Activated CD4-positive, alpha-beta T cell treated with anti-CD3 and anti-CD28 coated beads, Interleukin-2, amount 10 ng/mL, durations not matched to agents 24 days and 14 days (primary cell): ENCODE results near the gene GET3. TPM values are rescaled to one million over a fixed set of nuclear protein-coding genes. Genes with fewer than 3 reads are reported as not detected.

Experiments used
- DNase-seq: peaks from one replicate; pipeline ENCODE4 v3.0.0; 2022
- H3K27ac Mint-ChIP-seq: one replicate; pipeline ENCODE4 v1.8.0; 2022; ENCODE audit warnings: mild to moderate bottlenecking, mixed read lengths
- H3K27me3 Mint-ChIP-seq: one replicate; pipeline ENCODE4 v1.8.0; 2022; ENCODE audit warnings: mixed read lengths
- H3K36me3 Mint-ChIP-seq: one replicate; pipeline ENCODE4 v1.8.0; 2022; ENCODE audit warnings: low read depth, mild to moderate bottlenecking, mixed read lengths
- H3K4me1 Mint-ChIP-seq: one replicate; pipeline ENCODE4 v1.8.0; 2021; ENCODE audit warnings: mixed read lengths
- H3K4me3 Mint-ChIP-seq: one replicate; pipeline ENCODE4 v1.8.0; 2022; ENCODE audit warnings: mild to moderate bottlenecking, moderate library complexity, mixed read lengths
- H3K9me3 Mint-ChIP-seq: one replicate; pipeline ENCODE4 v1.8.0; 2021; ENCODE audit warnings: mixed read lengths
- intact Hi-C: fragments of 100-400 bp; cut with micrococcal nuclease; formaldehyde crosslinking; loops from one replicate; pipeline ENCODE4 v1.15.1; 2023
- total RNA-seq: library from RNA; stranded (reverse); gene quantifications from 2 replicates; pipeline ENCODE4 v1.2.3, GENCODE V29; 2022

GET3 gene
- total RNA-seq, 1 donor from 2014 or later = 64.6 TPM

GRCh38 chr19:12751635-12752034 lies 14.3 kb downstream of the GET3 start, which contains the start of gene BEST2:
BEST2 (plus strand) TSS chr19:12751791; CDS start chr19:12752593, 802 bp downstream.
- Mint-ChIP-seq H3K27ac (no peak within 1 kb of the TSS), H3K27me3 (peaks cover 18% of the 10 kb centered on the region)
- intact Hi-C loops = no loop called here

GRCh38 chr19:12752056-12752781 lies 14.9 kb downstream of the GET3 start:
- peaks cover 6% of the 10 kb centered on the region for H3K9me3 Mint-ChIP-seq
- H3K4me1 Mint-ChIP-seq = peaks cover 4% of the 10 kb centered on the region
- H3K4me3 Mint-ChIP-seq = no peak overlapping the region
- no peak for DNase-seq
- intact Hi-C loops = no loop called here
- H3K27ac Mint-ChIP-seq = no peak overlapping the region
- H3K27me3 Mint-ChIP-seq = peaks cover 18% of the 10 kb centered on the region
- peaks cover 12% of the 10 kb centered on the region for H3K36me3 Mint-ChIP-seq

More at GRCh38 chr19:12751635-12752034, 14.3 kb downstream of the GET3 start, which contains the start of gene BEST2:
- peaks cover 4% of the 10 kb centered on the region for H3K4me1 Mint-ChIP-seq
- peaks cover 18% of the 10 kb centered on the region for H3K36me3 Mint-ChIP-seq
- DNase-seq = no peak
- peaks cover 6% of the 10 kb centered on the region for H3K9me3 Mint-ChIP-seq
- no peak within 1 kb of the TSS for H3K4me3 Mint-ChIP-seq

GRCh38 chr19:12754465-12755196 lies 17.3 kb downstream of the GET3 start:
- Mint-ChIP-seq H3K27ac (no peak overlapping the region), H3K4me3 (no peak overlapping the region), H3K9me3 (no peaks in the 10 kb centered on the region), H3K36me3 (no peaks in the 10 kb centered on the region), H3K27me3 (peaks cover 20% of the 10 kb centered on the region), H3K4me1 (peaks cover 7% of the 10 kb centered on the region)
- intact Hi-C loops = no loop called here
- DNase-seq = no peak

- no peak overlapping the region for H3K4me3 Mint-ChIP-seq
- no peaks in the 10 kb centered on the region for H3K9me3 Mint-ChIP-seq
- peaks cover 8% of the 10 kb centered on the region for H3K4me1 Mint-ChIP-seq
- no peak for DNase-seq
- H3K27me3 Mint-ChIP-seq = peaks cover 13% of the 10 kb centered on the region
- H3K27ac Mint-ChIP-seq = no peak overlapping the region
- intact Hi-C loops = no loop called here
- no peaks in the 10 kb centered on the region for H3K36me3 Mint-ChIP-seq
Measured at GRCh38 chr19:12756150-12756883, 19.0 kb downstream of the GET3 start.

GRCh38 chr19:12757544-12758274 lies 20.4 kb downstream of the GET3 start:
- Mint-ChIP-seq H3K4me3 (peak overlapping the region; percentile 75), H3K36me3 (no peaks in the 10 kb centered on the region), H3K27me3 (peaks cover 8% of the 10 kb centered on the region), H3K27ac (no peak overlapping the region), H3K9me3 (no peaks in the 10 kb centered on the region), H3K4me1 (peaks cover 8% of the 10 kb centered on the region)
- DNase-seq = peak; percentile 93
- intact Hi-C loops = loop anchor here (1.0 kb wide), 1 partner anchor 40 kb away; no protein-coding TSS in a partner anchor

GRCh38 chr19:12759686-12760085 lies 22.4 kb downstream of the GET3 start:
- no peaks in the 10 kb centered on the region for H3K36me3 Mint-ChIP-seq
- H3K4me3 Mint-ChIP-seq = no peak overlapping the region
- H3K4me1 Mint-ChIP-seq = peaks cover 8% of the 10 kb centered on the region
- no peak for DNase-seq
- no peaks in the 10 kb centered on the region for H3K9me3 Mint-ChIP-seq
- H3K27ac Mint-ChIP-seq = no peak overlapping the region
- intact Hi-C loops = loop anchor here (1.0 kb wide), 1 partner anchor 37 kb away; no protein-coding TSS in a partner anchor
- H3K27me3 Mint-ChIP-seq = peaks cover 4% of the 10 kb centered on the region

- Mint-ChIP-seq H3K36me3 (no peaks in the 10 kb centered on the region), H3K27ac (no peak overlapping the region), H3K9me3 (no peaks in the 10 kb centered on the region), H3K4me1 (peaks cover 6% of the 10 kb centered on the region), H3K27me3 (peaks cover 2% of the 10 kb centered on the region), H3K4me3 (no peak overlapping the region)
- no peak for DNase-seq
- intact Hi-C loops = no loop called here
Measured at GRCh38 chr19:12763100-12763499, 25.8 kb downstream of the GET3 start.

- Mint-ChIP-seq H3K4me1 (peaks cover 4% of the 10 kb centered on the region), H3K27ac (no peak overlapping the region), H3K27me3 (no peaks in the 10 kb centered on the region), H3K4me3 (no peak overlapping the region), H3K36me3 (no peaks in the 10 kb centered on the region), H3K9me3 (no peaks in the 10 kb centered on the region)
- no peak for DNase-seq
- intact Hi-C loops = no loop called here
Measured at GRCh38 chr19:12764698-12765097, 27.4 kb downstream of the GET3 start.

- peak overlapping the region; percentile 70 for H3K4me3 Mint-ChIP-seq
Measured at GRCh38 chr19:12766051-12766521, 28.8 kb downstream of the GET3 start.

GRCh38 chr19:12767150-12767549 lies 29.9 kb downstream of the GET3 start:
- Mint-ChIP-seq H3K4me3 (no peak overlapping the region), H3K27me3 (no peaks in the 10 kb centered on the region), H3K36me3 (no peaks in the 10 kb centered on the region), H3K9me3 (no peaks in the 10 kb centered on the region), H3K4me1 (peaks cover 3% of the 10 kb centered on the region), H3K27ac (no peak overlapping the region)
- intact Hi-C loops = loop anchor here (2.0 kb wide), 1 partner anchor 80 kb away; no protein-coding TSS in a partner anchor
- no peak for DNase-seq

More at GRCh38 chr19:12766051-12766521, 28.8 kb downstream of the GET3 start:
- Mint-ChIP-seq H3K4me1 (peaks cover 3% of the 10 kb centered on the region), H3K9me3 (no peaks in the 10 kb centered on the region), H3K27me3 (no peaks in the 10 kb centered on the region), H3K27ac (no peak overlapping the region), H3K36me3 (no peaks in the 10 kb centered on the region)
- peak; percentile 96 for DNase-seq
- intact Hi-C loops = loop anchor here (1.0 to 2.0 kb wide), 2 partner anchors 30 to 81 kb away; no protein-coding TSS in a partner anchor

GRCh38 chr19:12767666-12768065 lies 30.4 kb downstream of the GET3 start:
- no peak overlapping the region for H3K4me3 Mint-ChIP-seq
- H3K4me1 Mint-ChIP-seq = peaks cover 3% of the 10 kb centered on the region
- H3K27ac Mint-ChIP-seq = no peak overlapping the region
- no peaks in the 10 kb centered on the region for H3K36me3 Mint-ChIP-seq
- no peaks in the 10 kb centered on the region for H3K27me3 Mint-ChIP-seq
- H3K9me3 Mint-ChIP-seq = no peaks in the 10 kb centered on the region
- intact Hi-C loops = loop anchor here (2.0 kb wide), 1 partner anchor 79 kb away; no protein-coding TSS in a partner anchor
- no peak for DNase-seq

- Mint-ChIP-seq H3K4me3 (no peak overlapping the region), H3K36me3 (no peaks in the 10 kb centered on the region), H3K27me3 (no peaks in the 10 kb centered on the region), H3K9me3 (no peaks in the 10 kb centered on the region), H3K27ac (no peak overlapping the region), H3K4me1 (peaks cover 14% of the 10 kb centered on the region)
- peak; percentile 79 for DNase-seq
- intact Hi-C loops = no loop called here
Measured at GRCh38 chr19:12769689-12770088, 32.4 kb downstream of the GET3 start.

GRCh38 chr19:12770922-12771321 lies 33.6 kb downstream of the GET3 start:
- H3K9me3 Mint-ChIP-seq = no peaks in the 10 kb centered on the region
- DNase-seq = no peak
- H3K27me3 Mint-ChIP-seq = no peaks in the 10 kb centered on the region
- peaks cover 14% of the 10 kb centered on the region for H3K4me1 Mint-ChIP-seq
- no peaks in the 10 kb centered on the region for H3K36me3 Mint-ChIP-seq
- intact Hi-C loops = no loop called here
- H3K4me3 Mint-ChIP-seq = no peak overlapping the region
- no peak overlapping the region for H3K27ac Mint-ChIP-seq
